ENCODE data around the gene TTC7B. TPM values are rescaled to one million over a fixed set of nuclear protein-coding genes. Genes with fewer than 3 reads are reported as not detected.
"Not testable (repeated sequence)": the region's sequence is repeated elsewhere in the genome, so short reads cannot be mapped to it uniquely, and the experiment has no call there.

Gene TTC7B
- total RNA-seq, 3 donors from 2014 or later, result 5.0 to 6.0 (median 5.1) TPM

DNA sequence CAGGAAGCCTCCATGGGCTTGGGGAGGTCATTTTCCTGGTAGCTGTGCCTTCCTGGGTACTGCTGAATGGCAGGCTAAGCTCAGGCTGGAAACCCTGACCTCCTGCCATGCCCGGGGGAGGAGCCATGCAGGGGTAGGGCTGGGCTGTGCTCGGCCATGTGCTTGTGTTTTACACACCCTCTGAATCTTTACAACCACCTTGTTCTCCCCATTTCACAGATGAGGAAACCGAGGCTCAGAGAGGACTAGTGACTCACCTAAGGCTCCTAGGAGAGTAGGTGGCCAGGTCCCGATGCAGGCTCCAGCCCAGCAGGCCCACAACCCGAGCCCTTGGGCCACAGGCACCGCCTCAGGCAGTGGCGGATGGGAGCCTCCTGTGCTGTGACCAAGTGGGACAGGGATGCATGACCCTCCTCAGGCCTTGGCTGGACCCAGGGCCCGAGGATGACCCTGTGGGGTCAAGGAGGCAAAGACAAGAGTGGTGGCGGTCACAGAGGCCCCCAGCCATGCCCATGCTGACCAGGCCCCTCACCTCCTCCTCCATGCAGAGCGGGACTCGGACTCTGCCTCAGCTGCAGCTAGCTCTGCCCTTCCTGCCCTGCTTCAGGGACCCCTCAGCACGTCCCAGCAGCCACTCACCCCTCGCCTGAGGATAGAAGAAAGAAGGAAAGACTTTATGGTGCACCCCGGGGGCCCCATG, 283.3 kb downstream of the TTC7B start:
- Mint-ChIP-seq H3K4me3 (no peak overlapping the region), H3K9me3 (no peaks in the 10 kb centered on the region), H3K36me3 (ENCODE audit: insufficient read depth) (no peaks in the 10 kb centered on the region), H3K4me1 (ENCODE audit: low read depth) (peaks cover 1% of the 10 kb centered on the region), H3K27me3 (ENCODE audit: low read depth) (no peaks in the 10 kb centered on the region)
- no peak for DNase-seq
- no peak for ATAC-seq

DNA sequence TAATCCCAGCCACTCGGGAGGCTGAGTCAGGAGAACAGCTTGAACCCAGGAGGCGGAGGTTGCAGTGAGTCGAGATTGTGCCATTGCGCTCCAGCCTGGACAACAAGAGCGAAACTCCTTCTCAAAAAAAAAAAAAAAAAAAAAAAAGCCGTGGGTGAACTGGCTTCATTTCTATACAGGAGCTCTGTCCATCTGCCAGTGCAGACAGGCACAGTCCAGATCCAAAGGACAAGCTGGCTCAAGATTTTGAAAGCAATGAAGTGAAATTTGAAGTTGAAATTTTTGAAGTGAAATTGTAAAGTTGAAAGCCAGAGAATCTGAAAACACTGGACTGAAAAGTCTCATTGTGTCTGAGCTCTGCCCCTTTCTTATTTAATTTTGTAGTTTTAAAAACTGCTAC, 284.7 kb downstream of the TTC7B start:
- Mint-ChIP-seq H3K36me3 (ENCODE audit: insufficient read depth) (no peaks in the 10 kb centered on the region), H3K4me3 (no peak overlapping the region), H3K9me3 (peaks cover 4% of the 10 kb centered on the region), H3K27me3 (ENCODE audit: low read depth) (no peaks in the 10 kb centered on the region), H3K4me1 (ENCODE audit: low read depth) (peaks cover 1% of the 10 kb centered on the region)
- no peak for DNase-seq
- no peak for ATAC-seq

DNA sequence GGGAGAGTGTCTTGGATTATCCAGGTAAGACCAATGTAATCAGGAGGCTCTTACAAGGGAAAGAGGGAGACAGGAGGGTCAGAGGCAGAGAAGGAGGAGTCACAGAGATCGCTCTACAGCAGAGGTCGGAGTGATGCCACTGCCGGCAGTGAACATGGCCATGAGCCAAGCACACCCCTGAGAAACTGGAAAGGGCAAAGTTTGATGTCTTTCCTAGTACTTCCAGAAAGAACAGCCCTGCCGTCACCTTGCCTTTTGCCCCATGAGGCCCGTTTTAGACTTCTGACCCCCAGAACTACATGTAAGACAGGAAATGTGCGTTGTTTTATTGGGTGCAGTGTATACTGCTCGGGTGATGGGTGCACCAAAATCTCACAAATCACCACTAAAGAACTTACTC, 285.7 kb downstream of the TTC7B start:
- Mint-ChIP-seq H3K36me3 (ENCODE audit: insufficient read depth) (no peaks in the 10 kb centered on the region), H3K4me1 (ENCODE audit: low read depth) (peaks cover 1% of the 10 kb centered on the region), H3K4me3 (no peak overlapping the region), H3K27me3 (ENCODE audit: low read depth) (no peaks in the 10 kb centered on the region), H3K9me3 (peaks cover 4% of the 10 kb centered on the region)
- DNase-seq, result no peak
- no peak for ATAC-seq

DNA sequence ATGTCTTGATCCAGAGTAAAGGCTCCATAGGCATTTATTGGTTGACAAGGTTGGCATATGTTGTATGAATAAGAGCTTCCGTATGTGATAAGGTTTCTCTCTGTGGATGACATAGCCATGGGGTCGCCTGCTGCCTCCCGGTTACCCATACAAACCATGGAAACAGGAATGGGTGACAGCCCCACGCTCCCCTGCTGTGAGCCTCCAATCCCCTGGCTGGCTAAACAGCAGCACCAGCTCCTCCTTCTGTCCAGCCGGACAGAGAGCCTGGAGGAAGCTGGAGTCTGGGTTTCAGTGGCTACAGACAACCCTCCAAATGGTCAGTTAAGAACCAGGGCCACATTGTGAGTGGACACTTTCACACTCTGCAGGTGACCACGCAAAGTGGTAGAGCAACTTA, 288.3 kb downstream of the TTC7B start:
- H3K27me3 Mint-ChIP-seq (ENCODE audit: low read depth), result peaks cover 2% of the 10 kb centered on the region
- peaks cover 4% of the 10 kb centered on the region for H3K9me3 Mint-ChIP-seq
- H3K36me3 Mint-ChIP-seq (ENCODE audit: insufficient read depth), result no peaks in the 10 kb centered on the region
- no peaks in the 10 kb centered on the region for H3K4me1 Mint-ChIP-seq (ENCODE audit: low read depth)
- ATAC-seq, result no peak
- no peak for DNase-seq
- H3K4me3 Mint-ChIP-seq, result no peak overlapping the region

DNA sequence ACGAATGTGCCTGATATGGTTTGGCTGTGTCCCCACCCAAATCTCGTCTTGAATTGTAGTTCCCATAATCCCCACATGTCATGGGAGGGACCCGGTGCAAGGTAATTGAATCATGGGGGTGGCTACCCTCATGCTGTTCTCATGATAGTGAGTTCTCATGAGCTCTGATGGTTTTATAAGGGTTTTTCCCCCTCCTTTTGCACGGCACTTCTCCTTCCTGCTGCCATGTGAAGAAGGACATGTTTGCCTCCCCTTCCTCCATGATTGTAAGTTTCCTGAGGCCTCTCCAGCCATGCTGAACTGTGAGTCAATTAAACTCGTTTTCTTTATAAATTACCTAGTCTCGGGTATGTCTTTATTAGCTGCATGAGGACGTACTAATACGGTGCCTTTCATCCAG, 289.7 kb downstream of the TTC7B start:
- ATAC-seq; H3K27me3 Mint-ChIP-seq (ENCODE audit: low read depth); DNase-seq; H3K36me3 Mint-ChIP-seq (ENCODE audit: insufficient read depth); H3K4me3 Mint-ChIP-seq; H3K4me1 Mint-ChIP-seq (ENCODE audit: low read depth); H3K9me3 Mint-ChIP-seq: not testable (repeated sequence)

DNA sequence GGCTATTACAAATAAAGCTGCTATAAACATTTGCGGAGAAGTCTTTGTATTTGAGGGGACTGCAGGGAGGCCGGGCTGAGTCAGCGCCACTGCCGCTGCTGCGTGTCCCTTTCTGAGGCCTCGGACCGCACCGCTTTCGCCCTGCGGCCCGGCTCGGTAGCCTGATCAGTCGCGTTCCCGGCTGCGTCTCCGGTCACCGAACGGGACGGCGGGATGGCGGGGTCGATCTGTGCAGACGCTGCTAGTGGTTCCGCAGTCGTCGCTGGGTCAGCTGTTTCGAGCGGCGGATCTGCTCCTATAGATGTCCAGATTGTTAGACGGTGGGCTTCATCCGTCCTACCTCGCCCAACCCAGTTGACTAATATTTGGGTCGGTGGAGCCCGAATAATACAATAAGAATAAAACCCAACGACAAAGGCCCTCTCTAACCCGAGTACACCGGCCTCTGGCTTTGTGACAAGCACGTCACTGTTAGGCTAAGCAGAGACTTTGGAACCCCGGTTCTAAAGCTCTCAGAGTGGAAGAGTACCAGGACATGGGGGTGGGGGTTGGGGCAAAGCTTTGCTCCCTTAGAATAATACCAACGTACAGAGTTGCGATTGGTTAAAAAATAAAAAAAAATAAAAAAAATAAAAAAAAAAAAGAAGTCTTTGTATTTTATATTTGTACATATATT, 290.7 kb downstream of the TTC7B start:
- peak; percentile 27 to 28 for ATAC-seq
- not testable (repeated sequence) for H3K4me3 Mint-ChIP-seq, H3K9me3 Mint-ChIP-seq

DNA sequence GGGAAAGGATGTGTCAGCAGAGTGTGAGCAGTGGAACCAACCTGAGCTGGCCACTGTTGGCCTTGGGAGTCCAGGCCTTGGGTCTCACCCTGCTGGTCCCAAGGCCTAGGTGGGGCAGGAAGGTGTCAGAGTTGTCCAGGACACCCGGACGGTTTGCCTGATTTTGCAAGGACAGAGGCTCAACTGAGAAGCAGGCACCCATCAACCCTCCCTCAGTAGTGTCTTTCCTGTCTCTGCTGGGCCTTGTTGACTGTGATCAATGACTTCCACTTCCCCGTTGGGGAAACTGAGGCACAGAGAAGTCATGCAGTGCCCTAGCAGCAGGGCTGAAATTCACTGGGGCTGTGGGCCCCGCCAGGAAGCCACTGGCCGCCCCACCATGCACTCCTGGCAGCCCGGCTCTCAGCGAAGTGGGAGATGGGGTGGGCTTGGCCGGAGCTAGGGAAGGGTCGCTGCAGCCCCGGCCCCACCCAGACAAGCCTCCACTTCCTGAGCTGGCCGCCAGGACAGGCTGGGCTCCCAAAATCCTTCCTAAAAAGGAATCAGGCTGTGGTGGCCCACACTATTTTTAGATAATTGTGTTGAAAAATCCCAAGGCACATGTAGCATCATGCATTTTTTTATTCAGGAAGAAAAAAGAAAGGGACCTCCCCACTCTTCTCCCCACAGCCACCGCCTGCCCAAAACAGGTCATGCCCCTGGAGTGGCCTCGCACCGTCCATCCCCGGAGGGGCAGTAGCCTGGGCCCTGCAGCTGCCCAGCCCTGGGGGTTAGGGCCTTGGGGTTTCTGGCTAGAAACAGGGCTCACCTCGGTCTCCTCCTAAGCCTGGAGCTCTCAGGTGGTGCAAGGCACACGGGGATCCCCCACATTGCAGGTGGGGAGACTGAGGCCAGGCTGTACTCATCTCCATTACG, 292.0 kb downstream of the TTC7B start:
- peaks cover 4% of the 10 kb centered on the region for H3K9me3 Mint-ChIP-seq

More for the DNA sequence above, 290.7 kb downstream of the TTC7B start:
- not testable (repeated sequence) for H3K36me3 Mint-ChIP-seq (ENCODE audit: insufficient read depth); H3K27me3 Mint-ChIP-seq (ENCODE audit: low read depth); DNase-seq; H3K4me1 Mint-ChIP-seq (ENCODE audit: low read depth)

DNA sequence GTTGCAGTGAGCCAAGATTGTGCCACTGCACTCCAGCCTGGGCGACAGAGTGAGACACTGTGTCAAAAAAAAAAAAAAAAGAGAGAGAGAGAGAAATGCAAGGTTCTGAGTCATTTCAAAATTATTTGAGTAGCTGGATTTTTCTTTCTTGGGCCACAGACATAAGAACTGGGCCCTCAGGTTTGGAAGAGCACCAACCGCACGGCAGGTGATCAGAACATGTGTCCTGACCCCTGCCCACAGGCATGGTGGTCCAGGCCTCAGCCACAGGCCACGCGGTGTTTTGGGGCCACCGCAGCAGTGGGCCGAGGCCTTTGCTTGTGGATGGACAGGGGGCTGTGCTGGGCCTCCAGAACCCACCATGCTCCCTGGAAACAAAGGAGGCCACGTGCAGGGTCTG, 292.7 kb downstream of the TTC7B start:
- H3K4me1 Mint-ChIP-seq (ENCODE audit: low read depth), result no peaks in the 10 kb centered on the region
- no peak for ATAC-seq
- H3K36me3 Mint-ChIP-seq (ENCODE audit: insufficient read depth), result no peaks in the 10 kb centered on the region
- no peak for DNase-seq
- peaks cover 2% of the 10 kb centered on the region for H3K27me3 Mint-ChIP-seq (ENCODE audit: low read depth)
- peaks cover 4% of the 10 kb centered on the region for H3K9me3 Mint-ChIP-seq
- no peak overlapping the region for H3K4me3 Mint-ChIP-seq

More for the DNA sequence above, 292.0 kb downstream of the TTC7B start:
- ATAC-seq (no peak), DNase-seq (no peak)
- H3K4me1 Mint-ChIP-seq (ENCODE audit: low read depth), result no peaks in the 10 kb centered on the region
- H3K4me3 Mint-ChIP-seq, result no peak overlapping the region
- no peaks in the 10 kb centered on the region for H3K36me3 Mint-ChIP-seq (ENCODE audit: insufficient read depth)
- H3K27me3 Mint-ChIP-seq (ENCODE audit: low read depth), result peaks cover 2% of the 10 kb centered on the region

DNA sequence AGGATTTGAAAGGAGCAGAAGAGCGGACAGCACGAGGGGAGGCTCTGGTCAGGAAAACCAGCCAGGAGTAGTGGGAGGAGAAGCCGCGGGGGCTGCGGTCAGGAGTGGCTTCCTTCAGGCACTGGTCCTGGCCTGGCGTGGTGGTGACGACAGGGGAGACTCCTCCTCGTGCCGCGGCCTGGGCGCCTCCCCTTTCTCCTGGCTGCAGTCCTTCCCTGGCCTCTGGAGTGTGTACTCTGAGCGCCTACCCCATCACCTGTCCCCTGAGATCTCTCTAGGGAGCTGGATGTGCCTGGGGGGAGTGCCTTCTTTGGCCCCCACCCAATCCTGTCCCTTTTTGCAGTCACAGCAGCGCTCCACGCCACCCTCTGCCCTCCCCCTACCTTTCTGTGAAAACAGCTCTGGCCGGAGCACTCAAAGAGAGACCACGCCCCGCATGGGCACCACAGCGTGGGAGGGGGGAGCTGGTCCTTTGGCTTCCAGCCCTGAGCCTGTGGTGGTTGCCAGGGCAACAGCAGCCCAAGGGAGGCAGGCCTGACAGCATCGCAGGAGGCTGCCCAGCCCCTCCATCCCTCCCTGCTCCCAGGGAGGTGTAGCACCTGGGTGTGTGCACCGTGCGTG, 293.5 kb downstream of the TTC7B start:
- ATAC-seq (no peak), DNase-seq (no peak)
- H3K36me3 Mint-ChIP-seq (ENCODE audit: insufficient read depth), result no peaks in the 10 kb centered on the region
- peaks cover 2% of the 10 kb centered on the region for H3K27me3 Mint-ChIP-seq (ENCODE audit: low read depth)
- H3K4me1 Mint-ChIP-seq (ENCODE audit: low read depth), result no peaks in the 10 kb centered on the region
- H3K4me3 Mint-ChIP-seq, result no peak overlapping the region
- peaks cover 4% of the 10 kb centered on the region for H3K9me3 Mint-ChIP-seq

DNA sequence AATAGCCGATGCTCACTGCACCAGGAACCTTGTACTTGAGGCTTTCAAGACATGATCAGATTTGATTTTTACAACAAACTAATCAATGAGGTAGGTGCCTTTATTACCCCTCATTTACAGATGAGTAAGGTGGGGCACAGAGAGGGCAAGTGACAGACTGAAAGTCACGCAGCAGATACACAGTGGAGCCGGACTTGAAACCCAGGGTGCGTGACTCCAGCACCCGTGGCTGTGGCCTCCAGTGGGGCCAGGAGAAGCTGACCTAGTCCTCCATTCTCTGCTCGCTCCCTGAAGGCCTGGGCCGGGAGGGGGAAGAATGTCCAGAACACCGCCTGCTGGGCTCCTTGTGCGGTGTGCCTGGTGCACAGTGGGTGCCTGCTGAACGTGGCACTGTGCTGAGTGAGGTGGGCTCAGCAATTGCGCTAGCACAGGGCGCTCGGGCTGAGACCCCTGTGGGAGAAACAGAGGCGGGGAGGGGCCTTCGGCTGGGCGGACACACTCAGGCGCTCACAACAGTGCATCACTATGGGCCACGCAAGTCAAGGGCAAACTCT, 294.2 kb downstream of the TTC7B start:
- Mint-ChIP-seq H3K4me3 (no peak overlapping the region), H3K27me3 (ENCODE audit: low read depth) (peaks cover 2% of the 10 kb centered on the region), H3K4me1 (ENCODE audit: low read depth) (no peaks in the 10 kb centered on the region), H3K9me3 (peaks cover 3% of the 10 kb centered on the region), H3K36me3 (ENCODE audit: insufficient read depth) (no peaks in the 10 kb centered on the region)
- DNase-seq (no peak), ATAC-seq (no peak)

DNA sequence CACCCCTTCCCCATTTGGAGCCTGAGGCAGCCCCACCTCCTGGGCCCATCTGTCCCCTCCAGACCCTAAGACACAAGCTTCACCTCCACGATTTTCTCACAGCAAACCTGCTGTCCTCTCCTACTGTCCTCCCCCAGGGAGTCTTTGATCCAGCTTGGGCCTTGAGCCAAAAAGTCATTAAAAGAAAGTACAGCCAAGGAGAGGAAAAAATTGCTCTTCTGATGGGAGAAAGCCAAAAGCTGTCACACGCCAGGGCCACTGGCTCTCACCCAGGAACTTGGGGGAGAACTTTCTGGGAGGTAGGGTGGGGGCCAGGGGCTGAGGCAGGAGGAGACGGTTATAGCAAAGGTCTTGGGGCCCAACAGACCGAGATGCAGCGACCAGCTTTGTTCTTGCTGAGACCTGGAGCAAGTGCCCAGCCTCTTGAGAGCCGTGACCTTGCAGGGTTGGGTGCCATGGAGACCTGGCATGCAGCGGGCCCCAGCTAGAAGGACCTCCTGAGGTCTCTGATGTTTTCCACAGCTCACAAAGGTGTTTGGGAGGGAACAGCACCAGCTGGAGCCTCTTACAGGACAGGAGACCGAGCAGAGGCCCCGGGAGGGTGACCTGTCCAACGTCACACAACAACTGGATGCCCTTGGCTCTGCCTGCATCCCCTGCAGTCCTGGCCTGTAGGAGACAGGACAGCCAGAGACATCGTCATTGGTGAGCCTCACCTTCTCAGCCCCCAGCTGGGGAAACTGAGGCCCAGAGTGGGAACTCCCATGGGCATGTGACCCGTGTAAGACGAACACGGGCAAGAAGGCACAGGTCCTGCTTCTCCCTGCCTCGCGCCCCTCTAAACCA, 294.9 kb downstream of the TTC7B start:
- DNase-seq (no peak), ATAC-seq (no peak)
- Mint-ChIP-seq H3K9me3 (no peaks in the 10 kb centered on the region), H3K36me3 (ENCODE audit: insufficient read depth) (no peaks in the 10 kb centered on the region), H3K4me1 (ENCODE audit: low read depth) (no peaks in the 10 kb centered on the region), H3K4me3 (no peak overlapping the region), H3K27me3 (ENCODE audit: low read depth) (peaks cover 2% of the 10 kb centered on the region)

DNA sequence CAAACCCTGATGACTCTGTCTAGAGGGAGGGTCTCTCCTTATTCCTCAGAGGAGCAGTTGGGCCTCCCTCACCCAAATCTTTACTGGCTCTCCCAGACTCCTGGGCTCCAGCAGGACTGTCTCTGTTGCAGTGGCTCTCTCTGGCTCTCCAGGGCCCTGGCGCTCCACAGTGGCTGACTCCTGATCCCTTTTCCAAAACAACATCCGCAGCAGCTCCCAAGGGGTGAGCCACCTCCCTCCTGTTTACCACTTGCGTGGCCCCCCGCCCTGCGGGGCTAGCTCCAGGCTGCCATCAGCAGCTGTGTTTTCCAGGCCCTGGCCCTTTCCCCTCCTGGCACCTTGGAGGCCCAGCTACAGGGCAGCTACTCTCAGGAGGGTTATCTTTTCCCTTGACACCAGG, 295.9 kb downstream of the TTC7B start:
- H3K4me3 Mint-ChIP-seq, result no peak overlapping the region
- no peaks in the 10 kb centered on the region for H3K9me3 Mint-ChIP-seq
- no peaks in the 10 kb centered on the region for H3K36me3 Mint-ChIP-seq (ENCODE audit: insufficient read depth)
- ATAC-seq (no peak), DNase-seq (no peak)
- H3K27me3 Mint-ChIP-seq (ENCODE audit: low read depth), result peaks cover 2% of the 10 kb centered on the region
- H3K4me1 Mint-ChIP-seq (ENCODE audit: low read depth), result no peaks in the 10 kb centered on the region

DNA sequence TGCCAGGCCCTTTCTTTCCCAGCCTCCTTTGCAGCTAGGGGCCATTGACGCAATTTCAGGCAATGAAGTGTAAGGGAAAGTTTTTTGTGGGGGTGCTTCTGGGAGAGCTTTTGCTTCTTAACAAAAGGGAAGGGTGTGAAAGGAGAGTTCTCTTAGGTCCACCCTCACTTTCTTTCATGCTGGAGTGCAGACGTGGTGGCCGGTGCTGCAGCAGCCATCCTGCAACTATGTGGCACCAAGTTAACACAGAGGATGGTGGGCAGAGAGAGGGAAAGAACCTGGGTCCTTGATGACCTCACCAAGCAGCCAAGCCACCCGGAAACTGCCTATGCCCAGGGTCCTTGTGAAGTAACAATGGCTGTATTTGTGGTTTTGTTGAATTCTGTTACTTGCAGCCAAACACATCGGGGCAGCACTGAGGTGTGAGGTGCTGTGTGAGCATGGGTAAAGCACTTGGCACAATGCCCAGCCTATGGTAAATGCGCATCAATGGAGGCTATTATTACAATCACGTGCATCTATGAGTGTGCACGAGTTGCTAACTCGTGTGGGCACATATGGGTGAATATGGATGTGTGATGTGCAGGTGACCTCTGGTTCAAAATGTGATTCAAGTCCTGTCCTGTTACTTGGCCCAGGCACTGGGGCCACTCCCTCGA, 296.8 kb downstream of the TTC7B start:
- H3K9me3 Mint-ChIP-seq, result no peaks in the 10 kb centered on the region
- DNase-seq, result no peak
- H3K27me3 Mint-ChIP-seq (ENCODE audit: low read depth), result no peaks in the 10 kb centered on the region
- no peak overlapping the region for H3K4me3 Mint-ChIP-seq
- no peaks in the 10 kb centered on the region for H3K4me1 Mint-ChIP-seq (ENCODE audit: low read depth)
- no peak for ATAC-seq
- no peaks in the 10 kb centered on the region for H3K36me3 Mint-ChIP-seq (ENCODE audit: insufficient read depth)
